K562 (cell line): ENCODE results near the gene NANOG. TPM values are rescaled to one million over a fixed set of nuclear protein-coding genes. Genes with fewer than 3 reads are reported as not detected.

Source experiments
- ATAC-seq: fragments of 200-7000 bp; cut with Tn5 transposase; 3 replicates; pipeline ENCODE4 v1.9.1; 2020; ENCODE audit warnings: moderate library complexity
- BruUV-seq: library from RNA; stranded (reverse); fragments of 400-500 nt; replicated peaks from 2 replicates; lab custom pipeline; 2021; lab: Mats Ljungman, UMichigan
- CTCF ChIA-PET: fragments of 300-600 bp; formaldehyde crosslinking; extraction: SDS; loops from one replicate; lab custom pipeline; 2021; ENCODE audit warnings: low intra/inter-chr PET ratio; lab: Yijun Ruan, JAX
- POLR2A ChIA-PET: fragments of 300-600, 350-650 bp; sonication (Branson Sonifier 250); formaldehyde crosslinking; extraction: SDS; loops from one replicate; lab custom pipeline; 2021; ENCODE audit warnings: antibody characterized with exemption, inconsistent platforms; lab: Yijun Ruan, JAX
- DNase-seq, 4 experiments: peaks; one replicate each; pipeline versions ENCODE4 v3.0.0 to v3.0.0-alpha.2; 2011 to 2018; ENCODE audit warnings: low spot score in 3 of 4, mixed read lengths in 3 of 4; ENCODE audit errors: extremely low read depth in 1 of 4
- FAIRE-seq: peaks from 2 replicates; lab custom pipeline; 2011; peaks lifted over from hg19 to GRCh38; lab: Jason Lieb, UNC
- H2AFZ ChIP-seq: 2 replicates; pipeline ENCODE4 v1.6.0; 2011; ENCODE audit warnings: low read depth, low read length, control low read depth, inconsistent platforms
- H3K27ac ChIP-seq: fragments of 200-600 bp; 3 replicates; pipeline ENCODE4 v1.8.0; 2011; ENCODE audit warnings: low read depth, mild to moderate bottlenecking, control low read depth, inconsistent platforms, low read length, moderate library complexity, mixed read lengths; ENCODE audit errors: extremely low read depth
- H3K27me3 ChIP-seq, 2 experiments: fragments of 300-600 bp in 1 of 2; 2 replicates in 1 of 2; 3 replicates in 1 of 2; pipeline versions ENCODE4 v1.6.0 to v1.8.0; 2011; ENCODE audit warnings: inconsistent platforms in 2 of 2, low read length in 2 of 2, mild to moderate bottlenecking in 1 of 2, mixed read lengths in 1 of 2, moderate library complexity in 1 of 2; ENCODE audit not compliant: control insufficient read depth in 2 of 2, insufficient read depth in 2 of 2
- H3K36me3 ChIP-seq: fragments of 300-600 bp; 3 replicates; pipeline ENCODE4 v1.8.0; 2011; ENCODE audit warnings: mild to moderate bottlenecking, low read length, inconsistent platforms; ENCODE audit not compliant: control insufficient read depth, insufficient read depth
- H3K4me1 ChIP-seq, 2 experiments: fragments of 200-600 bp in 1 of 2; replicated peaks in 1 of 2; 2 replicates in 1 of 2; 3 replicates in 1 of 2; pipeline versions ENCODE4 v1.5.1 to v1.8.0; 2011; ENCODE audit warnings: inconsistent platforms in 2 of 2, low read length in 2 of 2, mild to moderate bottlenecking in 1 of 2, mixed read lengths in 1 of 2, moderate library complexity in 1 of 2; ENCODE audit not compliant: control insufficient read depth in 2 of 2, insufficient read depth in 2 of 2
- H3K4me2 ChIP-seq: 2 replicates; pipeline ENCODE4 v1.6.1; 2011; ENCODE audit warnings: low read length, control low read depth, inconsistent platforms, mixed read lengths; ENCODE audit not compliant: insufficient read depth
- H3K4me3 ChIP-seq: fragments of 200-600 bp; sonication (generic), shearing (Covaris generic); 2 replicates; pipeline ENCODE4 v1.5.1; 2016; ENCODE audit warnings: control low read depth, inconsistent platforms
- H3K79me2 ChIP-seq: fragments of 200-600 bp; 3 replicates; pipeline ENCODE4 v1.8.0; 2011; ENCODE audit warnings: low read length, inconsistent platforms; ENCODE audit not compliant: control insufficient read depth, insufficient read depth
- H3K9ac ChIP-seq, 2 experiments: 2 replicates each; pipeline versions ENCODE4 v1.6.0 to v1.6.1; 2011; ENCODE audit warnings: low read depth in 2 of 2, low read length in 2 of 2, control low read depth in 1 of 2, inconsistent platforms in 1 of 2, mild to moderate bottlenecking in 1 of 2, mixed read lengths in 1 of 2; ENCODE audit not compliant: insufficient read depth in 1 of 2
- H3K9me1 ChIP-seq: one replicate; pipeline ENCODE4 v1.6.0; 2011; ENCODE audit warnings: inconsistent platforms, mild to moderate bottlenecking, low read length, moderate library complexity; ENCODE audit not compliant: control insufficient read depth, insufficient read depth
- H3K9me3 ChIP-seq: replicated peaks from 2 replicates; pipeline ENCODE4 v1.5.1; 2011; ENCODE audit warnings: low read depth, low read length, inconsistent platforms; ENCODE audit not compliant: control insufficient read depth, insufficient read depth
- H4K20me1 ChIP-seq: replicated peaks from 2 replicates; pipeline ENCODE4 v1.6.1; 2011; ENCODE audit warnings: low read length, inconsistent platforms, mixed read lengths; ENCODE audit not compliant: control insufficient read depth, insufficient read depth
- BCOR ChIP-seq: fragments of 450-650 bp; IDR thresholded peaks from 2 replicates; pipeline ENCODE4 v1.6.1; 2016
- EP400 ChIP-seq: fragments of 450-650 bp; IDR thresholded peaks from 2 replicates; pipeline ENCODE4 v1.6.1; 2017; ENCODE audit warnings: antibody characterized with exemption, mild to moderate bottlenecking, moderate library complexity
- FOXK1 ChIP-seq: sonication (generic); formaldehyde crosslinking; IDR thresholded peaks from 2 replicates; pipeline ENCODE4 v1.8.0; 2022; ENCODE audit warnings: missing genetic modification reagents, mild to moderate bottlenecking, borderline replicate concordance
- JUN ChIP-seq, 2 experiments: sonication (generic) in 1 of 2; formaldehyde crosslinking in 1 of 2; IDR thresholded peaks; 2 replicates each; pipeline versions ENCODE4 v1.6.1 to v1.8.0; 2012 to 2022; ENCODE audit warnings: borderline replicate concordance in 2 of 2, mild to moderate bottlenecking in 2 of 2, improper control_type of control experiment in 1 of 2, low read depth in 1 of 2, low read length in 1 of 2, missing genetic modification reagents in 1 of 2
- PKNOX1 ChIP-seq: fragments of 450-650 bp; IDR thresholded peaks from 2 replicates; pipeline ENCODE4 v1.6.1; 2016
- SRSF7 ChIP-seq: fragments of 200-400 bp; formaldehyde crosslinking; optimal IDR thresholded peaks from 2 replicates; pipeline ENCODE3; 2017; ENCODE audit warnings: mild to moderate bottlenecking, low read depth, low read length
- TCF7 ChIP-seq: sonication (generic); IDR thresholded peaks from 2 replicates; pipeline ENCODE4 v1.6.1; 2016; ENCODE audit warnings: antibody characterized with exemption, borderline replicate concordance
- THAP7 ChIP-seq: fragments of 250-450 bp; sonication (Bioruptor Pico); IDR thresholded peaks from 2 replicates; pipeline ENCODE4 v1.5.0; 2021
- U2AF1 ChIP-seq: fragments of 200-400 bp; formaldehyde crosslinking; optimal IDR thresholded peaks from 2 replicates; pipeline ENCODE3; 2017; ENCODE audit warnings: mild to moderate bottlenecking, low read depth, low read length, moderate library complexity
- ZNF583 ChIP-seq: fragments of 250-450 bp; sonication (Bioruptor Pico); IDR thresholded peaks from 2 replicates; pipeline ENCODE4 v1.4.0; 2020
- WGBS: fragments of 100-300 bp; shearing (Covaris generic); methylation state at CpG from one replicate; pipeline ENCODE4 v1.1.6; 2016; ENCODE audit warnings: low coverage, mixed read lengths; ENCODE audit not compliant: insufficient coverage; ENCODE audit errors: missing lambda C conversion rate; 5-methylcytosine and 5-hydroxymethylcytosine counted together
- in situ Hi-C: fragments of 300-500 bp; cut with MboI; formaldehyde crosslinking; loops from 4 replicates; pipeline ENCODE4 v1.15.0; 2018; ENCODE audit warnings: inconsistent platforms, mixed read lengths
- intact Hi-C: fragments of 100-400 bp; cut with micrococcal nuclease; formaldehyde crosslinking; loops from 2 replicates; pipeline ENCODE4 v1.14.2; 2022
- polyA plus RNA-seq, 8 experiments: library from polyadenylated mRNA; depleted of rRNA in 4 of 8; stranded (reverse) in 5 of 8; unstranded in 3 of 8; fragments of >200 nt; fragmentation: Nextera tagmentation in 2 of 8; fragmentation: Illumina TruSeq in 1 of 8; extraction: Ambion mirVana in 2 of 8; extraction: Trizol in 1 of 8; gene quantifications; 2 replicates each; pipeline versions ENCODE4 v1.2.1 to v1.2.3, GENCODE V29; 2011 to 2014; ENCODE audit warnings: inconsistent platforms in 1 of 8, missing spikeins in 1 of 8
- total RNA-seq, 7 experiments: library from RNA; depleted of rRNA in 6 of 7; stranded (reverse); fragments of >200 nt in 6 of 7; fragmentation: Illumina TruSeq in 2 of 7; extraction: Trizol in 2 of 7; gene quantifications; 2 replicates each; pipeline versions ENCODE4 v1.2.1 to v1.2.3, GENCODE V29; 2011 to 2021; ENCODE audit warnings: low replicate concordance in 1 of 7
- TF ChIP-seq, protein P1 (sequence below), 2 experiments: fragments of 250-450 bp in 1 of 2; fragments of 450-650 bp in 1 of 2; sonication (Bioruptor Pico) in 1 of 2; IDR thresholded peaks; 2 replicates each; pipeline versions ENCODE4 v1.6.1 to v1.8.0; 2016 to 2021; ENCODE audit warnings: mild to moderate bottlenecking in 2 of 2, moderate library complexity in 2 of 2, missing compliant biosample characterization in 1 of 2, missing genetic modification characterization in 1 of 2

Gene NANOG
- total and polyA plus RNA-seq, 9 of the 15 experiments (the other 6 are each of a cell fraction or from before 2014, with no cell fraction given): 0.04 TPM; not detected in 8

DNA sequence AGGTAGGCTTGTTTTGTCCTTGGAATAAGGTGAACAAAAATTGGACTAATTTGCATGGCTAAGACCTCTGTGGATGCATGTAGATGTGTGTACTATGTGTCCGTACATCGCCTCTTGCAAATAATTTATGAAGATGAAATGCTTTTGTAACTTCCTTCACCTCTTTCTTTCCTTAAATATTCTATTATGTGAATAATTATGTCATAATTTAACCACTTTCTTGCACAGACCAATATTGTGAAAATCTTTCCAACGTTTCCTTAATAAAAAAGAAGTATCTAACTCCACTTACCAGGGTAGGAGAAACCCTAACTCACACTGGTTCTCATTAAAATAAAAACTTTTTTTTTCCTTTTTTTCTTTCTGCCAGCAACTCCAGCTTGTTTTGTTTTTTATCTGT, 4.0 kb downstream of the NANOG start:
- H3K9me1 ChIP-seq: no peaks in the 10 kb centered on the region
- intact Hi-C loops: no loop called here
- H3K27ac ChIP-seq: no peak overlapping the region
- CTCF ChIA-PET: no interaction called here
- no peak overlapping the region for H3K9ac ChIP-seq
- H3K4me2 ChIP-seq: no peak overlapping the region
- WGBS: 5% methylated on average over 3 of the region's 3 CpGs
- H3K4me3 ChIP-seq: no peak overlapping the region
- DNase-seq: no peak
- no peaks in the 10 kb centered on the region for H3K4me1 ChIP-seq
- no peak for ATAC-seq
- in situ Hi-C loops: no loop called here
- no peaks in the 10 kb centered on the region for H3K79me2 ChIP-seq
- no peak for TF ChIP-seq EP400
- no peak for TF ChIP-seq U2AF1
- TF ChIP-seq ZNF583 (CRISPR knock-in tag): no peak
- TF ChIP-seq JUN (IDR thresholded peaks at IDR 0.05; ENCODE audit: borderline replicate concordance, low read depth, low read length): no peak
- no peak for TF ChIP-seq JUN (CRISPR knock-in tag; IDR thresholded peaks at IDR 0.05; ENCODE audit: borderline replicate concordance)
- TF ChIP-seq, protein P1, sequence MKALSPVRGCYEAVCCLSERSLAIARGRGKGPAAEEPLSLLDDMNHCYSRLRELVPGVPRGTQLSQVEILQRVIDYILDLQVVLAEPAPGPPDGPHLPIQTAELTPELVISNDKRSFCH (CRISPR knock-in tag; IDR thresholded peaks at IDR 0.05): no peak
- TF ChIP-seq, protein P1 (tag; IDR thresholded peaks at IDR 0.05): no peak
- TF ChIP-seq FOXK1: no peak
- no peak for TF ChIP-seq BCOR
- TF ChIP-seq TCF7: no peak
- TF ChIP-seq SRSF7: no peak
- TF ChIP-seq THAP7 (CRISPR knock-in tag): no peak
- TF ChIP-seq PKNOX1: no peak
- H3K36me3 ChIP-seq: no peaks in the 10 kb centered on the region
- FAIRE-seq: no peak
- no peaks in the 10 kb centered on the region for H3K9me3 ChIP-seq
- H2AFZ ChIP-seq: no peak overlapping the region
- POLR2A ChIA-PET: interaction anchor here (0.7 to 1.1 kb wide), 2 partner anchors 13 to 83 kb away, joined by 3 read pairs; no protein-coding TSS in a partner anchor
- H4K20me1 ChIP-seq: no peaks in the 10 kb centered on the region
- peaks cover 2 to 16% of the 10 kb centered on the region in 2 experiments; a peak in 3 of 5 replicates for H3K27me3 ChIP-seq
- BruUV-seq: no TSS peak
